ENCODE results near the gene EFNA5. TPM values are rescaled to one million over a fixed set of nuclear protein-coding genes. Genes with fewer than 3 reads are reported as not detected.
A peak's percentile ranks its signal among the peaks of the same experiment; 100 is the strongest.

The EFNA5 gene
- polyA plus RNA-seq, 3 donors: 0.01 TPM; not detected in 2

GRCh38 chr5:107469485-107470294 is 201.0 kb downstream of the EFNA5 start:
- Histone ChIP-seq H3K4me2 (replicated peaks; ENCODE audit: extremely low read depth, low read length, poor library complexity, severe bottlenecking) (peak overlapping the region; percentile 46), H3K27ac (ENCODE audit: low read depth in 1 of 2, low read length in 2 of 2) (peak overlapping the region in 1 of 2 donors; percentile 79), H3K4me1 (ENCODE audit: control insufficient read depth in 1 of 2, insufficient read depth in 2 of 2, low read length in 2 of 2) (peaks cover 14 to 29% of the 10 kb centered on the region in 2 donors), H3K79me2 (ENCODE audit: insufficient read depth, low read length) (no peaks in the 10 kb centered on the region), H3K4me3 (replicated peaks in 1 of 3; ENCODE audit: low read depth in 2 of 3, low read length in 3 of 3) (peak overlapping the region in 1 of 3 experiments; percentile 8), H4K20me1 (ENCODE audit: insufficient read depth, low read length) (no peaks in the 10 kb centered on the region), H2AFZ (ENCODE audit: insufficient read depth, low read depth, low read length, poor library complexity, severe bottlenecking) (peak overlapping the region; percentile 48), H3K9ac (ENCODE audit: insufficient read depth, low read length, poor library complexity, severe bottlenecking) (peak overlapping the region; percentile 22), H3K27me3 (ENCODE audit: control insufficient read depth in 2 of 2, insufficient read depth in 2 of 2, low read length in 2 of 2) (no peaks in the 10 kb centered on the region), H3K36me3 (replicated peaks in 1 of 2; ENCODE audit: control insufficient read depth in 1 of 2, insufficient read depth in 2 of 2, low read length in 2 of 2) (no peaks in the 10 kb centered on the region), H3K9me3 (replicated peaks in 1 of 2; ENCODE audit: control insufficient read depth in 1 of 2, insufficient read depth in 1 of 2, low read length in 2 of 2) (no peaks in the 10 kb centered on the region)
- peak overlapping the region in 1 of 2 donors; percentile 46 for H3K4me3 Mint-ChIP-seq
- intact Hi-C loops (cut with micrococcal nuclease): loop anchor here in 1 of 2 donors (5.0 kb wide), 1 partner anchor 82 kb away; no protein-coding TSS in a partner anchor
- no peaks in the 10 kb centered on the region for H3K36me3 Mint-ChIP-seq
- TF ChIP-seq CTCF (IDR thresholded peaks at IDR 0.05): no peak
- DNase-seq: peak; percentile 63 to 89 (median 72)
- H3K27ac Mint-ChIP-seq: peak overlapping the region; percentile 83 to 94 (median 89)
- H3K27me3 Mint-ChIP-seq (ENCODE audit: low read depth in 3 of 3): no peaks in the 10 kb centered on the region
- WGBS (ENCODE audit: insufficient coverage): 100% methylated on average over 1 of the region's 5 CpGs
- H3K9me3 Mint-ChIP-seq: peaks cover 0 to 2% (median 0%) of the 10 kb centered on the region in 7 donors
- peaks cover 24% of the 10 kb centered on the region for H3K4me1 Mint-ChIP-seq

- Histone ChIP-seq H3K79me2 (ENCODE audit: insufficient read depth, low read length) (no peaks in the 10 kb centered on the region), H2AFZ (ENCODE audit: insufficient read depth, low read depth, low read length, poor library complexity, severe bottlenecking) (peak overlapping the region; percentile 48), H3K27ac (ENCODE audit: low read depth in 1 of 2, low read length in 2 of 2) (peak overlapping the region in 1 of 2 donors; percentile 79), H3K9ac (ENCODE audit: insufficient read depth, low read length, poor library complexity, severe bottlenecking) (peak overlapping the region; percentile 22), H3K4me3 (replicated peaks in 1 of 3; ENCODE audit: low read depth in 2 of 3, low read length in 3 of 3) (peak overlapping the region in 1 of 3 experiments; percentile 8), H3K9me3 (replicated peaks in 1 of 2; ENCODE audit: control insufficient read depth in 1 of 2, insufficient read depth in 1 of 2, low read length in 2 of 2) (no peaks in the 10 kb centered on the region), H4K20me1 (ENCODE audit: insufficient read depth, low read length) (no peaks in the 10 kb centered on the region), H3K27me3 (ENCODE audit: control insufficient read depth in 2 of 2, insufficient read depth in 2 of 2, low read length in 2 of 2) (no peaks in the 10 kb centered on the region), H3K4me1 (ENCODE audit: control insufficient read depth in 1 of 2, insufficient read depth in 2 of 2, low read length in 2 of 2) (peaks cover 14 to 24% of the 10 kb centered on the region in 2 donors), H3K4me2 (replicated peaks; ENCODE audit: extremely low read depth, low read length, poor library complexity, severe bottlenecking) (peak overlapping the region; percentile 46), H3K36me3 (replicated peaks in 1 of 2; ENCODE audit: control insufficient read depth in 1 of 2, insufficient read depth in 2 of 2, low read length in 2 of 2) (no peaks in the 10 kb centered on the region)
- peaks cover 0 to 2% (median 0%) of the 10 kb centered on the region in 7 donors for H3K9me3 Mint-ChIP-seq
- DNase-seq: peak in 1 of 3 donors; percentile 14
- H3K4me3 Mint-ChIP-seq: peak overlapping the region in 1 of 2 donors; percentile 46
- 100% methylated on average over 1 of the region's 2 CpGs for WGBS (ENCODE audit: insufficient coverage)
- peaks cover 22% of the 10 kb centered on the region for H3K4me1 Mint-ChIP-seq
- H3K27ac Mint-ChIP-seq: peak overlapping the region; percentile 83 to 94 (median 89)
- no peak for TF ChIP-seq CTCF (IDR thresholded peaks at IDR 0.05)
- H3K27me3 Mint-ChIP-seq (ENCODE audit: low read depth in 3 of 3): no peaks in the 10 kb centered on the region
- H3K36me3 Mint-ChIP-seq: no peaks in the 10 kb centered on the region
- intact Hi-C loops (cut with micrococcal nuclease): no loop called here
Measured at GRCh38 chr5:107469064-107469463, 201.7 kb downstream of the EFNA5 start.

Measured in CD14-positive monocyte (primary cell).